Mesendoderm (in vitro differentiated cells): ENCODE data around the gene CEP55.

Experiments used
- DNase-seq: peaks from one replicate; pipeline ENCODE4 v3.0.0; 2013
- H2AK5ac ChIP-seq: 2 replicates; pipeline ENCODE4 v1.6.1; 2013; ENCODE audit warnings: low read length, inconsistent platforms
- H2BK120ac ChIP-seq: 2 replicates; pipeline ENCODE4 v1.6.1; 2013; ENCODE audit warnings: low read depth, mild to moderate bottlenecking, low read length, moderate library complexity, mixed read lengths
- H2BK15ac ChIP-seq: replicated peaks from 2 replicates; pipeline ENCODE4 v1.6.1; 2013; ENCODE audit warnings: low read depth, mild to moderate bottlenecking, moderate library complexity
- H2BK5ac ChIP-seq: 2 replicates; pipeline ENCODE4 v1.6.1; 2013; ENCODE audit warnings: low read length, inconsistent platforms
- H3K18ac ChIP-seq: 2 replicates; pipeline ENCODE4 v1.6.1; 2013; ENCODE audit warnings: mild to moderate bottlenecking, low read length, mixed read lengths
- H3K23ac ChIP-seq: one replicate; pipeline ENCODE4 v1.6.1; 2013; ENCODE audit warnings: low read length
- H3K27ac ChIP-seq: 2 replicates; pipeline ENCODE4 v1.5.1; 2013; ENCODE audit warnings: low read depth, mild to moderate bottlenecking, inconsistent platforms, low read length, moderate library complexity
- H3K27me3 ChIP-seq: 2 replicates; pipeline ENCODE4 v1.6.1; 2013; ENCODE audit warnings: low read length, control low read depth, mild to moderate bottlenecking, inconsistent platforms; ENCODE audit not compliant: insufficient read depth, poor library complexity
- H3K36me3 ChIP-seq: 2 replicates; pipeline ENCODE4 v1.6.1; 2013; ENCODE audit warnings: low read length, inconsistent platforms; ENCODE audit not compliant: control insufficient read depth, insufficient read depth
- H3K4ac ChIP-seq: one replicate; pipeline ENCODE4 v1.6.1; 2013; ENCODE audit warnings: low read depth, mild to moderate bottlenecking, low read length, moderate library complexity
- H3K4me1 ChIP-seq: 2 replicates; pipeline ENCODE4 v1.6.1; 2013; ENCODE audit warnings: low read depth, low read length, inconsistent platforms; ENCODE audit not compliant: control insufficient read depth
- H3K4me2 ChIP-seq: 2 replicates; pipeline ENCODE4 v1.6.1; 2013; ENCODE audit warnings: low read length
- H3K4me3 ChIP-seq: 2 replicates; pipeline ENCODE4 v1.5.1; 2013; ENCODE audit warnings: mild to moderate bottlenecking, low read length
- H3K56ac ChIP-seq: one replicate; pipeline ENCODE4 v1.6.1; 2013; ENCODE audit warnings: low read length
- H3K79me1 ChIP-seq: 2 replicates; pipeline ENCODE4 v1.6.1; 2013; ENCODE audit warnings: low read length, inconsistent platforms
- H3K79me2 ChIP-seq: 2 replicates; pipeline ENCODE4 v1.6.1; 2013; ENCODE audit warnings: mild to moderate bottlenecking, low read length; ENCODE audit not compliant: control insufficient read depth, insufficient read depth
- H3K9ac ChIP-seq: 2 replicates; pipeline ENCODE4 v1.6.1; 2013; ENCODE audit warnings: low read length, inconsistent platforms
- H4K5ac ChIP-seq: one replicate; pipeline ENCODE4 v1.6.1; 2013; ENCODE audit warnings: low read length
- H4K8ac ChIP-seq: one replicate; pipeline ENCODE4 v1.6.1; 2013; ENCODE audit warnings: low read depth, mild to moderate bottlenecking, control low read depth, low read length, moderate library complexity
- WGBS: extraction: QIAGEN DNeasy Blood & Tissue Kit; methylation state at CpG from one replicate; pipeline ENCODE4 v1.1.7; 2013; ENCODE audit warnings: low lambda C conversion rate, missing lambda C conversion rate; ENCODE audit not compliant: insufficient coverage; ENCODE audit errors: extremely low coverage; 5-methylcytosine and 5-hydroxymethylcytosine counted together

CEP55 gene

GRCh38 chr10:93550606-93551005 is 54.2 kb downstream of the CEP55 start:
- no peak overlapping the region for H3K4me3 ChIP-seq
- no peak overlapping the region for H3K23ac ChIP-seq
- H4K8ac ChIP-seq = no peak overlapping the region
- no peak overlapping the region for H2AK5ac ChIP-seq
- H2BK15ac ChIP-seq = no peak overlapping the region
- H2BK5ac ChIP-seq = no peak overlapping the region
- H3K27ac ChIP-seq = no peak overlapping the region
- no peak overlapping the region for H3K4ac ChIP-seq
- H2BK120ac ChIP-seq = no peak overlapping the region
- H3K79me2 ChIP-seq = no peaks in the 10 kb centered on the region
- H4K5ac ChIP-seq = no peak overlapping the region
- H3K79me1 ChIP-seq = no peaks in the 10 kb centered on the region
- H3K56ac ChIP-seq = no peak overlapping the region
- WGBS = no CpG with 5 or more reads among the region's 4 CpGs
- H3K18ac ChIP-seq = no peak overlapping the region
- no peaks in the 10 kb centered on the region for H3K27me3 ChIP-seq
- H3K36me3 ChIP-seq = no peaks in the 10 kb centered on the region
- no peak overlapping the region for H3K4me2 ChIP-seq
- no peaks in the 10 kb centered on the region for H3K4me1 ChIP-seq
- no peak for DNase-seq
- H3K9ac ChIP-seq = no peak overlapping the region

GRCh38 chr10:93552780-93553179 is 56.4 kb downstream of the CEP55 start:
- Histone ChIP-seq H3K4ac (no peak overlapping the region), H4K8ac (no peak overlapping the region), H3K27me3 (no peaks in the 10 kb centered on the region), H3K56ac (no peak overlapping the region), H3K23ac (no peak overlapping the region), H2BK5ac (no peak overlapping the region), H2BK15ac (no peak overlapping the region), H4K5ac (no peak overlapping the region), H2BK120ac (no peak overlapping the region), H3K79me2 (no peaks in the 10 kb centered on the region), H3K4me1 (no peaks in the 10 kb centered on the region), H3K4me3 (no peak overlapping the region), H3K79me1 (no peaks in the 10 kb centered on the region), H3K18ac (no peak overlapping the region), H3K9ac (no peak overlapping the region), H3K4me2 (no peak overlapping the region), H2AK5ac (no peak overlapping the region), H3K36me3 (no peaks in the 10 kb centered on the region), H3K27ac (no peak overlapping the region)
- WGBS = no CpG with 5 or more reads among the region's 3 CpGs
- DNase-seq = no peak

- no peak overlapping the region for H2BK120ac ChIP-seq
- H3K36me3 ChIP-seq = no peaks in the 10 kb centered on the region
- H2AK5ac ChIP-seq = no peak overlapping the region
- H3K4me3 ChIP-seq = no peak overlapping the region
- H4K5ac ChIP-seq = no peak overlapping the region
- WGBS = no CpG with 5 or more reads among the region's 8 CpGs
- H4K8ac ChIP-seq = no peak overlapping the region
- DNase-seq = no peak
- no peaks in the 10 kb centered on the region for H3K79me1 ChIP-seq
- no peaks in the 10 kb centered on the region for H3K27me3 ChIP-seq
- H3K4me1 ChIP-seq = no peaks in the 10 kb centered on the region
- no peaks in the 10 kb centered on the region for H3K79me2 ChIP-seq
- no peak overlapping the region for H3K56ac ChIP-seq
- no peak overlapping the region for H2BK5ac ChIP-seq
- no peak overlapping the region for H3K23ac ChIP-seq
- no peak overlapping the region for H3K4me2 ChIP-seq
- no peak overlapping the region for H3K27ac ChIP-seq
- no peak overlapping the region for H2BK15ac ChIP-seq
- no peak overlapping the region for H3K4ac ChIP-seq
- H3K18ac ChIP-seq = no peak overlapping the region
- H3K9ac ChIP-seq = no peak overlapping the region
These were observed 57.3 kb downstream of the CEP55 start for GRCh38 chr10:93553482-93554315.

GRCh38 chr10:93554316-93554663 is 57.9 kb downstream of the CEP55 start:
- no peak overlapping the region for H3K23ac ChIP-seq
- no peak overlapping the region for H4K8ac ChIP-seq
- no peak overlapping the region for H3K4ac ChIP-seq
- H2BK15ac ChIP-seq = no peak overlapping the region
- no CpG with 5 or more reads among the region's 1 CpG for WGBS
- H2BK5ac ChIP-seq = no peak overlapping the region
- H3K9ac ChIP-seq = no peak overlapping the region
- H3K18ac ChIP-seq = no peak overlapping the region
- H3K27me3 ChIP-seq = no peaks in the 10 kb centered on the region
- H2BK120ac ChIP-seq = no peak overlapping the region
- no peaks in the 10 kb centered on the region for H3K4me1 ChIP-seq
- no peaks in the 10 kb centered on the region for H3K79me2 ChIP-seq
- no peak overlapping the region for H4K5ac ChIP-seq
- no peak for DNase-seq
- no peak overlapping the region for H3K56ac ChIP-seq
- no peak overlapping the region for H3K4me3 ChIP-seq
- no peak overlapping the region for H3K27ac ChIP-seq
- no peak overlapping the region for H2AK5ac ChIP-seq
- H3K79me1 ChIP-seq = no peaks in the 10 kb centered on the region
- H3K36me3 ChIP-seq = no peaks in the 10 kb centered on the region
- H3K4me2 ChIP-seq = no peak overlapping the region

- H2BK15ac ChIP-seq = no peak overlapping the region
- no peak overlapping the region for H3K27ac ChIP-seq
- H3K36me3 ChIP-seq = no peaks in the 10 kb centered on the region
- peak; percentile 87 for DNase-seq
- H4K8ac ChIP-seq = no peak overlapping the region
- no peaks in the 10 kb centered on the region for H3K4me1 ChIP-seq
- no peak overlapping the region for H2BK5ac ChIP-seq
- H3K27me3 ChIP-seq = no peaks in the 10 kb centered on the region
- no peak overlapping the region for H3K4me2 ChIP-seq
- no peak overlapping the region for H4K5ac ChIP-seq
- no peak overlapping the region for H3K18ac ChIP-seq
- no peak overlapping the region for H3K9ac ChIP-seq
- no peak overlapping the region for H2AK5ac ChIP-seq
- WGBS = no CpG with 5 or more reads among the region's 14 CpGs
- H3K23ac ChIP-seq = no peak overlapping the region
- H3K79me1 ChIP-seq = no peaks in the 10 kb centered on the region
- no peak overlapping the region for H2BK120ac ChIP-seq
- no peaks in the 10 kb centered on the region for H3K79me2 ChIP-seq
- peak overlapping the region; percentile 1 for H3K56ac ChIP-seq
- no peak overlapping the region for H3K4me3 ChIP-seq
- no peak overlapping the region for H3K4ac ChIP-seq
These were observed 58.5 kb downstream of the CEP55 start for GRCh38 chr10:93554760-93555432.
